ENCODE data around the gene ZNF445.

Gene ZNF445

DNA sequence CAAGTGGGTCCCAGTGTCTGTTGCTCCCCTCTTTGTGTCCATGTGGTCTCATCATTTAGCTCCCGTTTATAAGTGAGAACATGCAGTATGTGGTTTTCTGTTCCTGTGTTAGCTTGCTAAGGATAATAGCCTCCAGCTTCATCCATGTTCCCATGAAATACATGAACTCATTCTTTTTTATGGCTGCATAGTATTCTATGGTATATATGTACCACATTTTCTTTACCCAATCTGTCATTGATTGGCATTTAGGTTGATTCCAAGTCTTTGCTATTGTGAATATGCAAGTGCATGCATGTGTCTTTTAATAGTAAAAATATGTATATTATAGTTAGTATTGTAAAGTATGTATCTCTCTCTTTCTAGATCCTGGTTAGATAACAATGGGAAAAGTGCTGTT is 85.0 kb downstream of the ZNF445 start:
- no peak for TF ChIP-seq EZH2phosphoT487 (IDR thresholded peaks at IDR 0.05; ENCODE audit: borderline replicate concordance, low read length)
- TF ChIP-seq, protein P1, sequence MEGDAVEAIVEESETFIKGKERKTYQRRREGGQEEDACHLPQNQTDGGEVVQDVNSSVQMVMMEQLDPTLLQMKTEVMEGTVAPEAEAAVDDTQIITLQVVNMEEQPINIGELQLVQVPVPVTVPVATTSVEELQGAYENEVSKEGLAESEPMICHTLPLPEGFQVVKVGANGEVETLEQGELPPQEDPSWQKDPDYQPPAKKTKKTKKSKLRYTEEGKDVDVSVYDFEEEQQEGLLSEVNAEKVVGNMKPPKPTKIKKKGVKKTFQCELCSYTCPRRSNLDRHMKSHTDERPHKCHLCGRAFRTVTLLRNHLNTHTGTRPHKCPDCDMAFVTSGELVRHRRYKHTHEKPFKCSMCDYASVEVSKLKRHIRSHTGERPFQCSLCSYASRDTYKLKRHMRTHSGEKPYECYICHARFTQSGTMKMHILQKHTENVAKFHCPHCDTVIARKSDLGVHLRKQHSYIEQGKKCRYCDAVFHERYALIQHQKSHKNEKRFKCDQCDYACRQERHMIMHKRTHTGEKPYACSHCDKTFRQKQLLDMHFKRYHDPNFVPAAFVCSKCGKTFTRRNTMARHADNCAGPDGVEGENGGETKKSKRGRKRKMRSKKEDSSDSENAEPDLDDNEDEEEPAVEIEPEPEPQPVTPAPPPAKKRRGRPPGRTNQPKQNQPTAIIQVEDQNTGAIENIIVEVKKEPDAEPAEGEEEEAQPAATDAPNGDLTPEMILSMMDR (IDR thresholded peaks at IDR 0.05; ENCODE audit: low read depth, low read length, poor library complexity, severe bottlenecking), result no peak
- H3K27me3 ChIP-seq (ENCODE audit: control insufficient read depth, low read length), result no peaks in the 10 kb centered on the region
- H3K9me3 ChIP-seq (ENCODE audit: control insufficient read depth, insufficient read depth, low read length), result peaks cover 2% of the 10 kb centered on the region; the same call in 1 of the 2 replicates
- H3K4me3 ChIP-seq (ENCODE audit: low read length), result no peak overlapping the region
- H3K9me2 ChIP-seq (replicated peaks; ENCODE audit: control insufficient read depth, low read length), result no peaks in the 10 kb centered on the region
- H3K4me1 ChIP-seq (ENCODE audit: control insufficient read depth, low read length), result no peaks in the 10 kb centered on the region
- no peaks in the 10 kb centered on the region for H3K36me3 ChIP-seq (ENCODE audit: control insufficient read depth, low read length)
- H3K79me2 ChIP-seq (ENCODE audit: control insufficient read depth, low read length), result no peaks in the 10 kb centered on the region
- no peak overlapping the region for H3K4me2 ChIP-seq (ENCODE audit: low read length)
- H3F3A ChIP-seq (ENCODE audit: control insufficient read depth, insufficient read depth), result no peaks in the 10 kb centered on the region
- H4K20me1 ChIP-seq (ENCODE audit: control insufficient read depth, insufficient read depth, low read depth, low read length), result no peaks in the 10 kb centered on the region
- no peak overlapping the region for H3K27ac ChIP-seq (ENCODE audit: low read depth, low read length)

DNA sequence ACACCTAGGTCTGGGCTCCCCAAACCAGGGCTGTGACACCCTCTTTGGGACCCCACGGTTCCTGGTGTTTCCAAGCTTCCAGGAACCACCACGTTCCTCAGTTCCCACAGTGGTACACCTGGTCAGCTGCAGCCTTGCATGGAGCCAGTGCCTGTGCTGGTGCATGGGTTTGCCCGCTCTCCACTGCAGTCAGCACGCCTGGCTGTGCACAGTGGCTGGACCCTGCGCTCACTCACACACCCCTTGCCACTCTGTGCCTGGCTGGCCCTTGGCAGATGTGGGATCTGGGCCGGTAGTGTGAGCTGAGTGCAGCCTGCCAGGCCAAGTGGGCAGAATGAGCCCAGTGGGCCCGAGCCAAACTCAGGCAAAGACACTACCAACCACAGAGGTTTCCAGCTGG is 90.1 kb downstream of the ZNF445 start:
- Histone ChIP-seq H3K27ac (ENCODE audit: low read depth, low read length) (no peak overlapping the region), H3K9me3 (ENCODE audit: control insufficient read depth, insufficient read depth, low read length) (peaks cover 16% of the 10 kb centered on the region; the same call in 1 of the 2 replicates), H3K4me2 (ENCODE audit: low read length) (no peak overlapping the region), H3K9me2 (replicated peaks; ENCODE audit: control insufficient read depth, low read length) (no peaks in the 10 kb centered on the region), H3K36me3 (ENCODE audit: control insufficient read depth, low read length) (no peaks in the 10 kb centered on the region), H4K20me1 (ENCODE audit: control insufficient read depth, insufficient read depth, low read depth, low read length) (no peaks in the 10 kb centered on the region), H3K4me3 (ENCODE audit: low read length) (no peak overlapping the region), H3F3A (ENCODE audit: control insufficient read depth, insufficient read depth) (no peaks in the 10 kb centered on the region), H3K4me1 (ENCODE audit: control insufficient read depth, low read length) (no peaks in the 10 kb centered on the region), H3K27me3 (ENCODE audit: control insufficient read depth, low read length) (no peaks in the 10 kb centered on the region), H3K79me2 (ENCODE audit: control insufficient read depth, low read length) (no peaks in the 10 kb centered on the region)
- no peak for TF ChIP-seq EZH2phosphoT487 (IDR thresholded peaks at IDR 0.05; ENCODE audit: borderline replicate concordance, low read length)
- TF ChIP-seq, protein P1 (IDR thresholded peaks at IDR 0.05; ENCODE audit: low read depth, low read length, poor library complexity, severe bottlenecking), result no peak

Measured in DOHH2 (cell line).